HG03039 (cell line): ENCODE data around the gene PLEKHB1.

Source experiments
- ATAC-seq: cut with Tn5 transposase; IDR thresholded peaks from one replicate; pipeline ENCODE4 v1.9.1; 2021; ENCODE audit warnings: mild to moderate bottlenecking, moderate library complexity; ENCODE audit not compliant: unreplicated experiment

PLEKHB1 gene

GRCh38 chr11:73645972-73646631, at the start of gene PLEKHB1:
PLEKHB1 (plus strand) TSS chr11:73646581; CDS start chr11:73646609, 28 bp downstream.
- ATAC-seq: no peak

- no peak for ATAC-seq
Measured at GRCh38 chr11:73597336-73597955, 48.9 kb upstream of the PLEKHB1 start.

- ATAC-seq: peak; percentile 86
Measured at GRCh38 chr11:73597956-73598718, 48.2 kb upstream of the PLEKHB1 start, which contains the start of gene FAM168A. FAM168A (minus strand) TSS chr11:73598112; CDS start chr11:73468474, 129,638 bp downstream.

- no peak for ATAC-seq
Measured at GRCh38 chr11:73598719-73599379, 47.5 kb upstream of the PLEKHB1 start.

- no peak for ATAC-seq
Measured at GRCh38 chr11:73612601-73613140, 33.7 kb upstream of the PLEKHB1 start.

- no peak for ATAC-seq
Measured at GRCh38 chr11:73614591-73614990, 31.8 kb upstream of the PLEKHB1 start.

- ATAC-seq: no peak
Measured at GRCh38 chr11:73622926-73623593, 23.3 kb upstream of the PLEKHB1 start.

GRCh38 chr11:73623686-73624085, 22.7 kb upstream of the PLEKHB1 start:
- no peak for ATAC-seq

- no peak for ATAC-seq
Measured at GRCh38 chr11:73625696-73626318, 20.6 kb upstream of the PLEKHB1 start.

- ATAC-seq: no peak
Measured at GRCh38 chr11:73629907-73630306, 16.5 kb upstream of the PLEKHB1 start.

GRCh38 chr11:73632996-73633395, 13.4 kb upstream of the PLEKHB1 start:
- ATAC-seq: no peak

- ATAC-seq: no peak
Measured at GRCh38 chr11:73633999-73634398, 12.4 kb upstream of the PLEKHB1 start.

- ATAC-seq: no peak
Measured at GRCh38 chr11:73635721-73636120, 10.7 kb upstream of the PLEKHB1 start.

- no peak for ATAC-seq
Measured at GRCh38 chr11:73636249-73636648, 10.1 kb upstream of the PLEKHB1 start.

GRCh38 chr11:73637012-73637411, 9.4 kb upstream of the PLEKHB1 start:
- ATAC-seq: no peak

GRCh38 chr11:73640592-73640991, 5.8 kb upstream of the PLEKHB1 start:
- ATAC-seq: no peak

- no peak for ATAC-seq
Measured at GRCh38 chr11:73641668-73642067, 4.7 kb upstream of the PLEKHB1 start.

GRCh38 chr11:73645121-73645969, 1.0 kb upstream of the PLEKHB1 start:
- no peak for ATAC-seq

- ATAC-seq: peak; percentile 84
Measured at GRCh38 chr11:73647459-73648100, 1.2 kb downstream of the PLEKHB1 start.
